Uterine smooth muscle cell (primary cell): Measurements from ENCODE around the gene NKX2-4. TPM values are rescaled to one million over a fixed set of nuclear protein-coding genes. Genes with fewer than 3 reads are reported as not detected.

Experiments
- total RNA-seq: library from RNA; depleted of rRNA; stranded (reverse); fragments of >200 nt; gene quantifications from 2 replicates; pipeline ENCODE4 v1.2.3, GENCODE V29; 2014

The NKX2-4 gene
- total RNA-seq: not detected in 2 replicates

DNA sequence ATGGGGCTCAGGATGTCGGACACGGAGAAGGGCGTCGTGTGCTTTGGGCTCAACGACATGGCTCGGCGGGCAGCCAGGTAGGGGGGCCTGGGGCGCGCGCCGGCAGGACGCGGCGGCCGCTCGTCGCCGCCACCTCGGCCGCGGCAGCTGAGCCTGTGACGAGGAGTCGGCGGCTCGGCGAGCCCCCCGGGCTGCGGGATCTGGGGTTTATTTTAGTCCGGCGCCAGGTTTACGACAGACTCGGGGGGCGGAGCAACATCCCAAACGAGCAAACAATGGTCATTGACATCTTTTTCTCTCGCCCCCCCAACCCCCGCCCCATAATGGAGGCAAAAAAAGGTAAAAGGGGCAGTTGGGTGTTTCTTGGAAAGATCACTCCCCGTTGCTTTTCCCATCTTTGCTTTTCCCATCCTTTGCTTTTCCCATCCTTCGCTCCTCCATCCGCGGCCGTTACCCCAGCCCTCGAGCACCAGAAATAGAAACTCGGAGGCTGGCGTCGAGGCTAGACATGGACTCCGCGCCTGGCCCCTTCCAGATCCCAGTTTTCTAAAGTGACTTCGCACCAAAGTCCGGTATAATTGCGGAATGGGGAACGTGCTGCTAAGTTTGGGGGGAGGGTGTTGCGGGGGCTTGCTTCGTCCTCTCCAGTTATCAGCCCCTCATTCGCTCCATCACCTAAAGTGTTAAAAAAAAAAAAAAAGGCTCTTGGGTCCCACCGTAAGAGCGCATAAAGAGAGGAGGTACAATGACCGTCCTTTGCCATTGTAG is at the start of gene NKX2-4:
NKX2-4 (minus strand) TSS at position 186 of the 768 bp plus-strand sequence; CDS start at position 59, 127 bp downstream.

Other genes with a start within 250 kb of the NKX2-4 start
- 101 and 135 TPM in 2 replicates for gene XRN2, start 94.2 kb downstream of the NKX2-4 start, total RNA-seq
- gene NKX2-2, start 116.5 kb upstream of the NKX2-4 start, total RNA-seq: not detected in 2 replicates